Peyer's patch (tissue), 4 donors: ENCODE data around the gene RAD51D. TPM values are rescaled to one million over a fixed set of nuclear protein-coding genes. Genes with fewer than 3 reads are reported as not detected.
A peak's percentile ranks its signal among the peaks of the same experiment; 100 is the strongest.

Source experiments
- DNase-seq, 3 donors: peaks; one replicate each; pipeline ENCODE4 v3.0.0-alpha.2; 2017 to 2019
- H3K27ac ChIP-seq, 4 donors: fragments of 200-600 bp; sonication (generic); one replicate each; pipeline ENCODE4 v1.5.1; 2016 to 2019
- H3K27me3 ChIP-seq, 2 donors: fragments of 200-600 bp; sonication (generic); one replicate each; pipeline ENCODE4 v1.5.1; 2019
- H3K36me3 ChIP-seq, 3 donors: fragments of 200-600 bp; sonication (generic); one replicate each; pipeline ENCODE4 v1.5.1; 2016 to 2019
- H3K4me1 ChIP-seq, 4 donors: fragments of 200-600 bp; sonication (generic); one replicate each; pipeline ENCODE4 v1.5.1; 2016 to 2019
- H3K4me3 ChIP-seq, 4 donors: fragments of 200-600 bp; sonication (generic); 1 replicate in 3 of 4; 2 replicates in 1 of 4; pipeline ENCODE4 v1.5.1; 2016 to 2019; ENCODE audit warnings: mild to moderate bottlenecking in 1 of 4
- H3K9me3 ChIP-seq, 4 donors: fragments of 200-600 bp; sonication (generic); one replicate each; pipeline ENCODE4 v1.5.1; 2016 to 2019; ENCODE audit warnings: mild to moderate bottlenecking in 1 of 4
- CTCF ChIP-seq, 6 experiments: fragments of 450-650 bp in 4 of 6; fragments of 200-600 bp in 2 of 6; sonication (generic) in 1 of 6; IDR thresholded peaks; one replicate each; pipeline ENCODE4 v1.5.1; 2017 to 2019; ENCODE audit warnings: antibody characterized with exemption in 6 of 6, mild to moderate bottlenecking in 3 of 6, moderate library complexity in 1 of 6
- POLR2A ChIP-seq, 2 donors: fragments of 450-650 bp; IDR thresholded peaks; one replicate each; pipeline ENCODE4 v1.5.1; 2017; ENCODE audit warnings: antibody characterized with exemption in 2 of 2, mild to moderate bottlenecking in 2 of 2, moderate library complexity in 2 of 2
- total RNA-seq, 4 donors: library from RNA; depleted of rRNA; stranded (reverse); fragments of >200 nt; gene quantifications; one replicate each; pipeline ENCODE4 v1.1.0, GENCODE V29; 2016

The RAD51D gene
- total RNA-seq, 4 donors from 2014 or later = 6.3 to 18.2 (median 14.7) TPM

- peak overlapping the region; percentile 90 to 98 (median 94) for H3K4me3 ChIP-seq
- TF ChIP-seq CTCF (IDR thresholded peaks at IDR 0.05) (peak; percentile 86 to 96 (median 93)), POLR2A (IDR thresholded peaks at IDR 0.05) (peak; percentile 49 to 50)
- no peaks in the 10 kb centered on the region for H3K27me3 ChIP-seq
- H3K9me3 ChIP-seq = no peaks in the 10 kb centered on the region
- no peaks in the 10 kb centered on the region for H3K36me3 ChIP-seq
- peak; percentile 90 to 95 (median 93) for DNase-seq
- H3K27ac ChIP-seq = peak overlapping the region; percentile 96 to 99 (median 98)
- peaks cover 0 to 31% (median 4%) of the 10 kb centered on the region in 4 donors for H3K4me1 ChIP-seq
Observed at GRCh38 chr17:35088881-35089585, 30.6 kb downstream of the RAD51D start.

GRCh38 chr17:35088356-35088880 is 31.2 kb downstream of the RAD51D start:
- Histone ChIP-seq H3K27me3 (no peaks in the 10 kb centered on the region), H3K27ac (peak overlapping the region; percentile 96 to 99 (median 98)), H3K36me3 (no peaks in the 10 kb centered on the region), H3K4me3 (peak overlapping the region; percentile 90 to 98 (median 94)), H3K4me1 (peaks cover 0 to 31% (median 4%) of the 10 kb centered on the region in 4 donors), H3K9me3 (no peaks in the 10 kb centered on the region)
- TF ChIP-seq POLR2A (IDR thresholded peaks at IDR 0.05) (no peak), CTCF (IDR thresholded peaks at IDR 0.05) (no peak)
- DNase-seq = peak; percentile 41 to 81 (median 76)

GRCh38 chr17:35087731-35088355 is 31.8 kb downstream of the RAD51D start:
- Histone ChIP-seq H3K27ac (peak overlapping the region; percentile 96 to 99 (median 98)), H3K9me3 (no peaks in the 10 kb centered on the region), H3K4me1 (peaks cover 0 to 31% (median 6%) of the 10 kb centered on the region in 4 donors), H3K4me3 (peak overlapping the region; percentile 90 to 98 (median 94)), H3K27me3 (no peaks in the 10 kb centered on the region), H3K36me3 (no peaks in the 10 kb centered on the region)
- TF ChIP-seq POLR2A (IDR thresholded peaks at IDR 0.05) (peak; percentile 43 to 68), CTCF (IDR thresholded peaks at IDR 0.05) (peak in 2 of 6 experiments; percentile 3 to 4)
- DNase-seq = peak; percentile 43 to 84 (median 69)

GRCh38 chr17:35086931-35087573 is 32.6 kb downstream of the RAD51D start:
- TF ChIP-seq POLR2A (IDR thresholded peaks at IDR 0.05) (no peak), CTCF (IDR thresholded peaks at IDR 0.05) (no peak)
- H3K9me3 ChIP-seq = no peaks in the 10 kb centered on the region
- peak overlapping the region; percentile 96 to 99 (median 98) for H3K27ac ChIP-seq
- H3K4me3 ChIP-seq = peak overlapping the region in 2 of 4 donors; percentile 90 to 97
- H3K4me1 ChIP-seq = peaks cover 0 to 39% (median 8%) of the 10 kb centered on the region in 4 donors
- H3K27me3 ChIP-seq = no peaks in the 10 kb centered on the region
- no peaks in the 10 kb centered on the region for H3K36me3 ChIP-seq
- DNase-seq = peak in 1 of 3 donors; percentile 55

- Histone ChIP-seq H3K9me3 (no peaks in the 10 kb centered on the region), H3K4me1 (peaks cover 0 to 45% (median 12%) of the 10 kb centered on the region in 4 donors), H3K27me3 (no peaks in the 10 kb centered on the region), H3K36me3 (no peaks in the 10 kb centered on the region), H3K27ac (peak overlapping the region in 2 of 4 donors; percentile 16 to 25), H3K4me3 (no peak overlapping the region)
- DNase-seq = no peak
- TF ChIP-seq CTCF (IDR thresholded peaks at IDR 0.05) (no peak), POLR2A (IDR thresholded peaks at IDR 0.05) (no peak)
Observed at GRCh38 chr17:35086164-35086563, 33.5 kb downstream of the RAD51D start.
